ENCODE results near the gene ADAMTSL3. TPM values are rescaled to one million over a fixed set of nuclear protein-coding genes. Genes with fewer than 3 reads are reported as not detected.

Gene ADAMTSL3
- total RNA-seq, 1 donor = under 0.01 TPM

DNA sequence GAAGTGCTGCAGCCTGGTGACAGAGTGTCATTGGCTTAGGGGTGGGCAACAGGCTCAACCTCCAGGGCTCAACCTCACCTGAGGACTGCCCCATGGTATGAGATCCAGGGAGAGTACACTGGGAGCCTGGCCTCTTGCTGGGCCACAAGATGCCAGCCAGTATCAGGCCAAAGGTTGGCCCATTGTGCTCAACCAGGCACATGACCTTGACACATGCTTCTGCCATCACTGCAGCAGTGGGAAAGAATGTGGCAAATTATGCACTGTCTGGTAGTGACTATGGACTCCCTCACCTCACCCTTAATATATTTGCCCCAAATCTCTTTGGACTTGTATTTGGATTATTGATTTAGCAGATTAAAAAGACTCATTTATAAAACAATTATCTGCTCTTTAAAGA is 347.7 kb downstream of the ADAMTSL3 start:
- no peak for TF ChIP-seq CTCF (IDR thresholded peaks at IDR 0.05; ENCODE audit: insufficient read depth, low read depth, low read length)
- no peak overlapping the region for H3K4me3 ChIP-seq (ENCODE audit: low read depth, low read length)
- no peak for DNase-seq (ENCODE audit: low read depth)

GRCh38 chr15:84003791-84004503 is 350.0 kb downstream of the ADAMTSL3 start:
- no peak overlapping the region for H3K4me3 ChIP-seq (ENCODE audit: low read depth, low read length)
- DNase-seq (ENCODE audit: low read depth) = no peak
- no peak for TF ChIP-seq CTCF (IDR thresholded peaks at IDR 0.05; ENCODE audit: insufficient read depth, low read depth, low read length)

- H3K4me3 ChIP-seq (ENCODE audit: low read depth, low read length) = no peak overlapping the region
- DNase-seq (ENCODE audit: low read depth) = peak; percentile 29
- no peak for TF ChIP-seq CTCF (IDR thresholded peaks at IDR 0.05; ENCODE audit: insufficient read depth, low read depth, low read length)
These were observed 352.5 kb downstream of the ADAMTSL3 start for GRCh38 chr15:84006421-84006820.

DNA sequence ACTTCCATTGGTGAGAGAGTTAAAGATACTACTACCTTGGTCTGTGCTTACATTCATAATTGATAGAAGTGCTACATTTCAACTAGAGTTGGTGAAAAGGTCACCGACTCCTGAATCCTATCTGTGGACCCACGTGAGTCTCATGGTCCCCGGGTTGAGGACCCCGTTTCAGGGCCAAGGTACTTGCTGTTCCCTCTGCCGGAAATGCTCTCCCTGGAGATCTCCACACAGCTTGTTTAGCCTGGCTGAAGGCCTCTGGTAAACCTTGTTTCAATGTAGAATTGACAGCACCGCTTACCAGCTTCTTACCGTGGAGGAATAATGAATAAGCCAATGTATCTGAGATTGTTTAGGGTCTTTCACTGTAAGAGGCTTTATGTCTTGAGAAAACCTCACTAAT is 355.7 kb downstream of the ADAMTSL3 start:
- TF ChIP-seq CTCF (IDR thresholded peaks at IDR 0.05; ENCODE audit: insufficient read depth, low read depth, low read length) = no peak
- no peak overlapping the region for H3K4me3 ChIP-seq (ENCODE audit: low read depth, low read length)
- DNase-seq (ENCODE audit: low read depth) = no peak

DNA sequence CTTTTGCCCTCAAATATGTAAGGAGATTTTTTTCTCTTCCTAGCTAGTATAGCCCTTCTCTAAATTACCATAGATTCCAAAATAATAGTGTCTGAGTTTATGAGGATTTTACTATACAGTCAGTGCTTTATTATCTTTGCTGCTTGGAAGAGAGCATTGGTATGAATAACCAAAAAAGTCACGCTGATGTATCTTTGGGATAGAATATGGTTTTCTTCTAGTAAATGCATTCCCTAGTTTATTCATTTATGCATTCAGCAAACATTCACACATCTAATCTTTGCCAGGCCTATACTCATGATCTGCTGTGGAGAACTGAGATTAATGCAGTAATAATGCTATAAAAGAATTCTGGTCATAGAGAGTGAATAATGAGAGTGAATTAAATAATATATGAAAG is 356.3 kb downstream of the ADAMTSL3 start:
- H3K4me3 ChIP-seq (ENCODE audit: low read depth, low read length) = no peak overlapping the region
- no peak for TF ChIP-seq CTCF (IDR thresholded peaks at IDR 0.05; ENCODE audit: insufficient read depth, low read depth, low read length)
- DNase-seq (ENCODE audit: low read depth) = no peak

- DNase-seq (ENCODE audit: low read depth) = no peak
- no peak for TF ChIP-seq CTCF (IDR thresholded peaks at IDR 0.05; ENCODE audit: insufficient read depth, low read depth, low read length)
- no peak overlapping the region for H3K4me3 ChIP-seq (ENCODE audit: low read depth, low read length)
These were observed 362.4 kb downstream of the ADAMTSL3 start for GRCh38 chr15:84016371-84016770.

GRCh38 chr15:84022516-84022915 is 368.6 kb downstream of the ADAMTSL3 start:
- no peak for DNase-seq (ENCODE audit: low read depth)
- H3K4me3 ChIP-seq (ENCODE audit: low read depth, low read length) = no peak overlapping the region
- no peak for TF ChIP-seq CTCF (IDR thresholded peaks at IDR 0.05; ENCODE audit: insufficient read depth, low read depth, low read length)

Data from fibroblast of villous mesenchyme (primary cell).